Mesenchymal stem cell (in vitro differentiated cells and primary cell): ENCODE results near the gene AGAP1.

Experiments used
- DNase-seq: peaks from one replicate; pipeline ENCODE4 v3.0.0-alpha.2; 2013
- H2AFZ ChIP-seq: one replicate; pipeline ENCODE4 v1.6.1; 2013; ENCODE audit warnings: low read depth, mild to moderate bottlenecking, control low read depth, inconsistent platforms, low read length, moderate library complexity
- H2AK5ac ChIP-seq: 2 replicates; pipeline ENCODE4 v1.6.1; 2013; ENCODE audit warnings: low read length, moderate library complexity, mild to moderate bottlenecking, inconsistent platforms; ENCODE audit not compliant: severe bottlenecking
- H2BK120ac ChIP-seq: one replicate; pipeline ENCODE4 v1.6.1; 2013; ENCODE audit warnings: low read depth, mild to moderate bottlenecking, inconsistent platforms, low read length, moderate library complexity
- H2BK12ac ChIP-seq, 2 experiments: one replicate each; pipeline ENCODE4 v1.6.1; 2013; ENCODE audit warnings: inconsistent platforms in 2 of 2, low read length in 2 of 2, mild to moderate bottlenecking in 2 of 2, moderate library complexity in 2 of 2, control low read depth in 1 of 2
- H2BK15ac ChIP-seq: one replicate; pipeline ENCODE4 v1.6.1; 2013; ENCODE audit warnings: mild to moderate bottlenecking, low read depth, inconsistent platforms; ENCODE audit not compliant: poor library complexity, severe bottlenecking
- H2BK5ac ChIP-seq: 2 replicates; pipeline ENCODE4 v1.6.1; 2013; ENCODE audit warnings: low read depth, mild to moderate bottlenecking, low read length, control low read depth, inconsistent platforms; ENCODE audit not compliant: poor library complexity, severe bottlenecking
- H3K14ac ChIP-seq, 2 experiments: one replicate each; pipeline ENCODE4 v1.6.1; 2013; ENCODE audit warnings: inconsistent platforms in 2 of 2, low read length in 2 of 2, control low read depth in 1 of 2, mild to moderate bottlenecking in 1 of 2, moderate library complexity in 1 of 2
- H3K18ac ChIP-seq, 2 experiments: one replicate each; pipeline ENCODE4 v1.6.1; 2013; ENCODE audit warnings: inconsistent platforms in 2 of 2, low read length in 2 of 2, control low read depth in 1 of 2, low read depth in 1 of 2, mild to moderate bottlenecking in 1 of 2
- H3K23ac ChIP-seq, 2 experiments: one replicate each; pipeline ENCODE4 v1.6.1; 2013; ENCODE audit warnings: inconsistent platforms in 2 of 2, low read length in 2 of 2, mild to moderate bottlenecking in 2 of 2, moderate library complexity in 2 of 2, control low read depth in 1 of 2
- H3K27ac ChIP-seq: 2 replicates; pipeline ENCODE4 v1.5.1; 2013; ENCODE audit warnings: mild to moderate bottlenecking, moderate library complexity, low read length, control low read depth, inconsistent platforms; ENCODE audit not compliant: poor library complexity, severe bottlenecking
- H3K27me3 ChIP-seq, 2 experiments: 2 replicates each; pipeline versions ENCODE4 v1.6.1 to v1.7.0; 2013; ENCODE audit warnings: low read length in 2 of 2, mild to moderate bottlenecking in 2 of 2, moderate library complexity in 2 of 2, control low read depth in 1 of 2, inconsistent platforms in 1 of 2; ENCODE audit not compliant: control insufficient read depth in 1 of 2, insufficient read depth in 1 of 2
- H3K36me3 ChIP-seq, 2 experiments: 2 replicates each; pipeline versions ENCODE4 v1.6.1 to v1.7.0; 2013; ENCODE audit warnings: low read length in 2 of 2, control low read depth in 1 of 2, inconsistent platforms in 1 of 2, low read depth in 1 of 2, mild to moderate bottlenecking in 1 of 2; ENCODE audit not compliant: insufficient read depth in 2 of 2, control insufficient read depth in 1 of 2
- H3K4ac ChIP-seq, 2 experiments: one replicate each; pipeline ENCODE4 v1.6.1; 2013; ENCODE audit warnings: inconsistent platforms in 2 of 2, low read length in 2 of 2, mild to moderate bottlenecking in 2 of 2, moderate library complexity in 2 of 2, control low read depth in 1 of 2, low read depth in 1 of 2
- H3K4me1 ChIP-seq: 2 replicates; pipeline ENCODE4 v1.6.1; 2013; ENCODE audit warnings: low read depth, low read length, control low read depth; ENCODE audit not compliant: control insufficient read depth, insufficient read depth
- H3K4me2 ChIP-seq: 2 replicates; pipeline ENCODE4 v1.6.1; 2013; ENCODE audit warnings: low read length, mild to moderate bottlenecking, inconsistent platforms; ENCODE audit not compliant: poor library complexity, severe bottlenecking
- H3K4me3 ChIP-seq, 2 experiments: 2 replicates each; pipeline versions ENCODE4 v1.5.1 to v1.7.0; 2013; ENCODE audit warnings: low read length in 2 of 2, mild to moderate bottlenecking in 2 of 2, control low read depth in 1 of 2, low read depth in 1 of 2; ENCODE audit not compliant: insufficient read depth in 1 of 2
- H3K79me1 ChIP-seq: replicated peaks from 2 replicates; pipeline ENCODE4 v1.6.1; 2013; ENCODE audit warnings: mild to moderate bottlenecking, control low read depth, low read length, inconsistent platforms; ENCODE audit not compliant: poor library complexity, severe bottlenecking
- H3K9ac ChIP-seq: 2 replicates; pipeline ENCODE4 v1.7.0; 2013; ENCODE audit warnings: mild to moderate bottlenecking, low read length, moderate library complexity
- H3K9me3 ChIP-seq: 2 replicates; pipeline ENCODE4 v1.7.0; 2013; ENCODE audit warnings: mild to moderate bottlenecking, low read length; ENCODE audit not compliant: control insufficient read depth
- H4K8ac ChIP-seq: one replicate; pipeline ENCODE4 v1.6.1; 2013; ENCODE audit warnings: inconsistent platforms, mild to moderate bottlenecking, low read length, moderate library complexity
- H4K91ac ChIP-seq: one replicate; pipeline ENCODE4 v1.6.1; 2013; ENCODE audit warnings: mild to moderate bottlenecking, low read length, inconsistent platforms
- WGBS: methylation state at CpG from one replicate; pipeline ENCODE4 v1.1.7; 2013; ENCODE audit warnings: mixed read lengths; 5-methylcytosine and 5-hydroxymethylcytosine counted together

AGAP1 gene

DNA sequence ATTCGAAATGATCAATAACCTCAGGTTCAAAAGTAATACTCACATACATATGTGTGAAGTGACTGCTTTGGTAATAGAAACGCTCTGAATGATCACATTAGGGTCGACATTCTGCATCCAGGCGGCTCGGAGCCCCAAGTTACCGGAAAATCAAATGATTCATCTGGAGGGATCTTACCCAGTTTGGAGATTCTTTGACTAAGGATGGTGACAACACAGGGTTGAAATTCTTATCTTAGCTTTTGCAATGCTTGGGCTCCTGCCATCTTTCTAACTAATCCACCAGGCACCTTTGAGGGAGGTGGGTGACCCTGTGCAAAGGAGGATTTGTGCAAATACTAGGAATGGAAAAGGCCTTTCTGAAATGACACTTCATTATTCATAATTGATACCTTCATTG is 663.5 kb downstream of the AGAP1 start:
- peaks cover 7% of the 10 kb centered on the region for H3K9me3 ChIP-seq
- no peak overlapping the region for H3K9ac ChIP-seq
- H3K27me3 ChIP-seq, result peaks cover 17 to 79% of the 10 kb centered on the region in 2 experiments
- peaks cover 2% of the 10 kb centered on the region for H3K79me1 ChIP-seq
- 85% methylated on average over 5 of the region's 6 CpGs for WGBS
- H3K4me3 ChIP-seq, result no peak overlapping the region
- no peak overlapping the region for H3K14ac ChIP-seq
- no peak overlapping the region for H4K8ac ChIP-seq
- H4K91ac ChIP-seq, result no peak overlapping the region
- H3K4me1 ChIP-seq, result peaks cover 14% of the 10 kb centered on the region
- no peak overlapping the region for H3K27ac ChIP-seq
- no peak overlapping the region for H2BK15ac ChIP-seq
- H3K4me2 ChIP-seq, result no peak overlapping the region
- no peak overlapping the region for H3K4ac ChIP-seq
- no peak overlapping the region for H2BK120ac ChIP-seq
- H3K23ac ChIP-seq, result no peak overlapping the region
- H2BK5ac ChIP-seq, result no peak overlapping the region
- H2AK5ac ChIP-seq, result no peak overlapping the region
- peaks cover 0 to 4% of the 10 kb centered on the region in 2 experiments for H3K36me3 ChIP-seq
- no peak for DNase-seq
- H2BK12ac ChIP-seq, result no peak overlapping the region
- no peak overlapping the region for H2AFZ ChIP-seq
- no peak overlapping the region for H3K18ac ChIP-seq

DNA sequence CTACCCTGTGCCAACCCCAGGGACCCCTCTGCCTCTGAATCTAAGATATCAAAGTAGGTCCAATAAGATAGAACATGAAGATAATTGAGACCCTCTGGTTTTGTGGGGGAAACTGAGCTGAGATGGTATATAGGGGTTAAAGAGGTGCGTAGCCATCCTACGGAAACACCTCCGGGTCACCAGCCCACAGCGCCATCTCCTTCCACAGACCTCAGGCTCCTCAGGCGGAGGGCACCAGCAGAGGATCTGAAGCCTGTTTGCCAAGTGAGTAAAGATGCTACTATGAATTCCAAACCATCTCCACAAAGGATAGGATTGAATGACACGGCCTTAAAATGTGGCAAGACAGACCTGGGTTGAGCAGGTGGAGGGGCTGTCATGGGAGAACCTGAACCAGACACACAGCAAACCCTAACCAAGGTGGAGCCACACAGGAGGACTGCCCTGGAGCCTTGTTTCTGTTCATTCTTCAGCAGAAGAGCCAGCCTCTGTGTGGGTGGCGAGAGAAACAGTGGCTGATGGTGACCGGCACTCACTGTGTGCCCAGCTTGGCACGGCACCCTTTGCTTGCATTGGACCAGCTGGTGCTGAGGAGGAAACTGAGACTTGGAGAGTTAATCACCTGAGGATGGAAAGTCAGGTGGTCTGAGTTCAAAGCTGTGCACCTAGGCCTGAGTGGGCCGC is 664.1 kb downstream of the AGAP1 start:
- no peak overlapping the region for H2BK12ac ChIP-seq
- H3K9me3 ChIP-seq, result peaks cover 4% of the 10 kb centered on the region
- peaks cover 0 to 4% of the 10 kb centered on the region in 2 experiments for H3K36me3 ChIP-seq
- no peak overlapping the region for H4K91ac ChIP-seq
- no peak overlapping the region for H3K4ac ChIP-seq
- H3K23ac ChIP-seq, result no peak overlapping the region
- no peak overlapping the region for H2AFZ ChIP-seq
- DNase-seq, result no peak
- no peak overlapping the region for H3K18ac ChIP-seq
- H2BK15ac ChIP-seq, result no peak overlapping the region
- H3K4me3 ChIP-seq, result no peak overlapping the region
- no peak overlapping the region for H2BK120ac ChIP-seq
- H3K9ac ChIP-seq, result no peak overlapping the region
- WGBS, result 96% methylated on average over 9 of the region's 10 CpGs
- no peak overlapping the region for H3K27ac ChIP-seq
- no peak overlapping the region for H2BK5ac ChIP-seq
- peaks cover 17 to 85% of the 10 kb centered on the region in 2 experiments for H3K27me3 ChIP-seq
- H3K14ac ChIP-seq, result no peak overlapping the region
- H2AK5ac ChIP-seq, result no peak overlapping the region
- H3K79me1 ChIP-seq, result peaks cover 2% of the 10 kb centered on the region
- H3K4me1 ChIP-seq, result peaks cover 17% of the 10 kb centered on the region
- H3K4me2 ChIP-seq, result no peak overlapping the region
- no peak overlapping the region for H4K8ac ChIP-seq

DNA sequence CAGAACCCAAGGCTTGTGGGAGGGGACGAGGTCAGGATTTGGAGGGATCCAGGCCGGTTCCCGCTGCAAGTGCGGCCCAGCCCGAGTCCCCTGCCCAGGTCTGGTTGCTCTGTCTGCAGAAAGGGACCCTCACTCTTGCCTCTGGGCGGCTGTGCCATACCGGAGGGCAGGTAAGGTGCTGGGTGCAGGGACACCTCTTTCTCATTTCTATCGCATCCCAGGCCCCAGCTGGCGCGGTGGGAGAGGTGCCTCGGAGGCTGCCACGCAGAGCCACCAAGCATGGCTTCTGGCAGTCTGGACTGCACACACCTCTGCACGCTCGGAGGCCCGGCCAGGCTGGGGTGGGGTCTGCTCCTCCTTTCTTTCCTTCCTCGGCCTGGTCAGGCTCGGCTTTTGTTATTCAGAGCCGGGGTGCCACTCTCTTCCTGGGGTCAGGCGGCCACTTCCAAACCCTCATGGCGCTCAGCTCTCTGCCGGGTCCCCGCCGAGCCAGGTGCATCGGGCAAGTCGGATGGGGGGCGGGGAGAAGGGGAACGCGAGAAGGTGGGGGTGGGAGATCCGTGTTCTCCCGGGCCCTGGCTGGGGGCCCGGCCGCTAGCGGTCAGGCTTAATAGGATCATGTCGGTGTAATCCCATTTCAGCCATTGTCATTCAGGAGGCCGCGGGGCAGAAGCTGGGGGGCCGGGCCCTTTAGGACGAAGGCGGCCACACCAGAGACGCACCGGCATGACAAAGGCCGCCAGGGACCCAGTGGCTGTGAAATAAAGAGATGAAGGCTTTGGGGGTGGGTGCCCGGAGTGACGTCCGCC is 665.3 kb downstream of the AGAP1 start:
- Histone ChIP-seq H2AK5ac (no peak overlapping the region), H3K4me3 (no peak overlapping the region), H3K36me3 (peaks cover 0 to 9% of the 10 kb centered on the region in 2 experiments), H3K9me3 (no peaks in the 10 kb centered on the region), H4K91ac (no peak overlapping the region), H3K14ac (no peak overlapping the region), H3K4me1 (peaks cover 27% of the 10 kb centered on the region), H3K4me2 (no peak overlapping the region), H2BK15ac (no peak overlapping the region), H3K27ac (no peak overlapping the region), H2AFZ (no peak overlapping the region), H4K8ac (no peak overlapping the region), H3K4ac (no peak overlapping the region), H2BK12ac (no peak overlapping the region), H3K23ac (peak overlapping the region in 1 of 2 experiments; percentile 75), H3K79me1 (peaks cover 11% of the 10 kb centered on the region), H3K9ac (no peak overlapping the region), H3K18ac (no peak overlapping the region), H2BK5ac (no peak overlapping the region), H2BK120ac (no peak overlapping the region), H3K27me3 (peaks cover 17 to 96% of the 10 kb centered on the region in 2 experiments)
- WGBS, result 12% methylated on average over 42 of the region's 45 CpGs
- no peak for DNase-seq

DNA sequence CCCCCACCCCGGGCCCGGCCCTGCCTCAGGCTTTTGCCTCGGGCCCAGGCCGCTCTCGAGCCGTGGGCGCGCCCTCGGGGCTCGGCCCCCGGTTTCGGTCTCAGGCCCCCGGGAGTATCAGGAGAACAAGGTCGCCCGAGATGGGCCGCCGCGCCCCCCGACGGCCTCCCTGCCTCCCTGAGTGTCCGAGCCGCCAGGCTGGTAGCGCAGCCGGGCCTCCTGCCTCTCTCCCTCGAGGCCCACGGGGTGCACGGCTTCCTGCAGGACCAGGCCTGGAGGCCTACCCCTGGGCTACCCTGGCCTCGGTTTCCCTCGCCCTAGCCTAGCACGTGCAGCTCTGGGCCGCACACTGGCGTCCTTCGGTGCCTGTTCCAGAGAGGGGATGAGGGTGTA is 665.9 kb downstream of the AGAP1 start:
- Histone ChIP-seq H2BK5ac (no peak overlapping the region), H3K4me2 (no peak overlapping the region), H2BK120ac (no peak overlapping the region), H3K14ac (no peak overlapping the region), H3K9ac (no peak overlapping the region), H2AFZ (no peak overlapping the region), H3K4me3 (no peak overlapping the region), H3K27me3 (peaks cover 17 to 96% of the 10 kb centered on the region in 2 experiments), H3K36me3 (peaks cover 0 to 9% of the 10 kb centered on the region in 2 experiments), H2AK5ac (no peak overlapping the region), H4K8ac (no peak overlapping the region), H3K9me3 (no peaks in the 10 kb centered on the region), H3K18ac (no peak overlapping the region), H2BK12ac (peak overlapping the region in 1 of 2 experiments; percentile 5), H3K23ac (no peak overlapping the region), H4K91ac (no peak overlapping the region), H3K27ac (no peak overlapping the region), H3K4ac (no peak overlapping the region), H3K79me1 (peaks cover 11% of the 10 kb centered on the region), H2BK15ac (no peak overlapping the region), H3K4me1 (peaks cover 27% of the 10 kb centered on the region)
- WGBS, result 23% methylated on average over 33 of the region's 33 CpGs
- DNase-seq, result no peak
